GM12891 (cell line): Measurements from ENCODE around the gene DPH6.

Experiments
- POLR2A ChIP-seq: IDR thresholded peaks from 2 replicates; pipeline ENCODE4 v1.6.1; 2011; ENCODE audit warnings: low read depth, low read length, control low read depth
- POLR2AphosphoS5 ChIP-seq: IDR thresholded peaks from 2 replicates; pipeline ENCODE4 v1.6.1; 2011; ENCODE audit warnings: low read depth, low read length, control low read depth

GRCh38 chr15:35595656-35596055 is 49.7 kb upstream of the DPH6 start:
- TF ChIP-seq POLR2A (no peak), POLR2AphosphoS5 (no peak)
